HG02970 (cell line): ENCODE data around the gene ORAI2.
"Not testable (repeated sequence)": the region's sequence is repeated elsewhere in the genome, so short reads cannot be mapped to it uniquely, and the experiment has no call there.

Experiments used
- ATAC-seq: cut with Tn5 transposase; IDR thresholded peaks from one replicate; pipeline ENCODE4 v1.9.1; 2021; ENCODE audit warnings: mild to moderate bottlenecking, moderate library complexity, moderate number of reproducible peaks; ENCODE audit not compliant: unreplicated experiment, low FRiP score

ORAI2 gene

DNA sequence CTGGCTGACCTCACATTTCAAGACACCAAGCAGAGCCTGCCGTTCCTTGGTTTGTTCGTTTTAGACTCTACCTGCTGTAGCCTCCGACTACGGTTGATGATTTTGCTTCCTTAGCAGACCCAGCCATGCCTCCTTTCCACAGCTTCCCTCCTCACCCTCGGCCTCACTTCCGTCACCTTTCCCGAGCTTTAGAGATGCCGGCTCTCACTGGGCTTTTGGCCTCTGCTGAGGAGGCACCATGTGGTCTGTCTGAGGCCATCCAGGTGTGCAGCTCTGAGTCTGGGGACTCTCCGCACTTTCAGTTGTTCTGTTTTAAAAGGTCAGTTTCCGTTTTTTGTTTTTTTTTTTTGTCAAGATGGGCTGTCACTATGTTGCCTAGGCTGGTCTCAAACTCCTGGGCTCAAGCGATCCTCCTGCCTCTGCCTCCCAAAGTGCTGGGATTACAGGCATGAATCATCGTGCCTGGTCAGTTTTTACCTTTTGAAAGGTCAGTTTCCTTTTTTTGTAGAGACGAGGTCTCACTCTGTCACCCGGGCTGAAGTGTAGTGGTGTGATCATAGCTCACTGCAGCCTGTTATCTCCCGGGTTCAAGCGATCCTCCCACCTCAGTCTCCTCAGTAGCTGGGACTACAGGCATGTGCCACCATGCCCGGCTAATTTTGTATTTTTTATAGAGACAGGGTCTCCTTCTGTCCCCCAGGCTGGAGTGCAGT is 11.7 kb downstream of the ORAI2 start:
- no peak for ATAC-seq

GRCh38 chr7:102445674-102446071 is 12.3 kb downstream of the ORAI2 start:
- ATAC-seq, result no peak

GRCh38 chr7:102446387-102447156 is 13.2 kb downstream of the ORAI2 start:
- ATAC-seq, result no peak

GRCh38 chr7:102447311-102447710 is 13.9 kb downstream of the ORAI2 start:
- ATAC-seq, result no peak

DNA sequence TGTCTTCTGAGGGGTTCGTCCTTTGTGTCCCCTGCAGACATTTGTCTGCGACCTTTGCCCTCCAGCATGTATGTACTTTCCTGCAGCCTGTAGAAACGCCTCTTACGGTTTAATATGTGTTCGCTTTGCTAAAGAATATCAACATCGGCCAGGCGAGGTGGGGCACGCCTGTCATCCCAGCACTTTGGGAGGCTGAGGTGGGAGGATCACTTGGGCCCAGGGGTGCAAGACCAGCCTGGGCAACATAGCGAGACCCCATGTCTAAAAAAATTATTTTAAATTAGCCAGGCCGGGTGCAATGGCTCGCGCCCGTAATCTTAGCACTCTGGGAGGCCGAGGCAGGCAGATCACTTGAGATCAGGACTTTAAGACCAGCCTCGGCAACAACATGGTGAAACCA is 15.8 kb downstream of the ORAI2 start:
- no peak for ATAC-seq

DNA sequence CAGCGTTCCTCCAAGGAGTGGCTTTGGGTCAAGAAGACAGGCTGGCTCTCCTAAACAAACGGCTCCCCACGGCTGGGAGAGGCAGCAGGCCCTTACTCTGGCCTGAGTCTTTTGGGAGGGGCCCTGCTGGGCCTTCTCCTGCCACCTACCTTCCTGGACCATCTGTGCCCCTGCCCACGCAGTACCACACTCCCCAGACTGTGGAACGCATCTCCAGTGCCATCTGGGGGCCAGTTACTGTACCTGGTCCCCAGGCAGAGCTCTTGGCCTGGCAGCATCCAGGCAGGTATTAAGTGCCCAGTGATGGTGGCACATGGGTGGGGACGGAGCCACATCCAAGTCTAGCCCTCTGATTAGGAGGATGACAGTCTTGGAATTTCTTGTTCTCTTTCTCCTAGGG is 16.9 kb downstream of the ORAI2 start:
- no peak for ATAC-seq

DNA sequence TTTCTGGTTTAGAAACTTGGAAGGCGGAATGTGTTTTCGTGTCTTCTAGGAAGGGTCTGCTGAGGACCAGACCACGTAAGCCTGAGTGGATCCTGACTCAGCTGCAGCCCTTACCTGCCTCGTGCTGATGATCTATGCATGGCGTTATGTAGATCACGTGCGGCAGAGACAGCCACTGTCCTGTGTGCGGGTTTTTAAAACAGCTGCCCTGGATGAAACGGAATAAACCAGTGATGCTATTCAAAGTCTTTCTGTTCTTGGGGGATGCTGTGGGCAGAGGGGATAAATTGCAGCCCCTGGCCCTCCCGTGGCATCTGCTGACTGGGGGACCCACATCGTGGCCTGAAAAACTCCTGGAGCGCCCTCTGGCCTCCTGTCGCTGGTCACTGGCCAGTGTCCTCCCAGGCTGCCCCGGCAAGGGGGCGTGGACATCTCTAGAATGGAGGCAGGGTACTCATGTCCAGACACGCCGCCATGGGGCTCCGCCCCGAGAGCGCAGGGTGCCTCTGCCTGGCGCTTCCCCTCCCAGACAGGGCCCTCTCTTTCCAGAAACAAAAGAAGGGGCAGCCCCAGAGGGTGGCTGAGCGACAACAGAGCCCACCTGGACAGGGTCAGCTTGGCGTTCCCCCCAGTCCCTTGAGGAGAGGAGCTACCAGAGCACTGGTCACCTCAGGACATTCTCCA is 18.1 kb downstream of the ORAI2 start:
- no peak for ATAC-seq

GRCh38 chr7:102452451-102452850 is 19.1 kb downstream of the ORAI2 start:
- no peak for ATAC-seq

GRCh38 chr7:102453319-102453718 is 19.9 kb downstream of the ORAI2 start:
- no peak for ATAC-seq

GRCh38 chr7:102454468-102454867 is 21.1 kb downstream of the ORAI2 start:
- ATAC-seq, result no peak

DNA sequence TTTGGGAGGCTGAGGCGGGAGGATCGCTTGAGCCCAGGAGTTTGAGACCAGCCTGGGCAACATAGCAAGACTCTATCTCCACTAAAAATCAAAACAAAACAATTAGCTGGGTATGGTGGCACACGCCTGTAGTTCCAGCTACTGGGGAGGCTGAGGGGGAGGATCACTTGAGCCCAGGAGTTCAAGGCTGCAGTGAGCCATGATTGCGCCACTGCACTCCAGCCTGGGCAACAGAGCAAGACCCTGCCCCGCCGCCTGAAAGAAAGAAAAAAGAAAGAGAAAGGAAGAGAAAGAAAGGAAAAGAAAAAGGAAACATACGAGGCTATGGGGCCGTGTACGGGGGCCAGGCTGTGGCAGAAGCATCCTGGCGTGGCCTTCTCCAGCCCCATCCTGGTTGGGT is 21.6 kb downstream of the ORAI2 start:
- not testable (repeated sequence) for ATAC-seq

- no peak for ATAC-seq
Observed at GRCh38 chr7:102455596-102455995, 22.2 kb downstream of the ORAI2 start.

- ATAC-seq, result no peak
Observed at GRCh38 chr7:102456327-102456726, 23.0 kb downstream of the ORAI2 start.

- no peak for ATAC-seq
Observed at GRCh38 chr7:102457352-102457924, 24.1 kb downstream of the ORAI2 start.

DNA sequence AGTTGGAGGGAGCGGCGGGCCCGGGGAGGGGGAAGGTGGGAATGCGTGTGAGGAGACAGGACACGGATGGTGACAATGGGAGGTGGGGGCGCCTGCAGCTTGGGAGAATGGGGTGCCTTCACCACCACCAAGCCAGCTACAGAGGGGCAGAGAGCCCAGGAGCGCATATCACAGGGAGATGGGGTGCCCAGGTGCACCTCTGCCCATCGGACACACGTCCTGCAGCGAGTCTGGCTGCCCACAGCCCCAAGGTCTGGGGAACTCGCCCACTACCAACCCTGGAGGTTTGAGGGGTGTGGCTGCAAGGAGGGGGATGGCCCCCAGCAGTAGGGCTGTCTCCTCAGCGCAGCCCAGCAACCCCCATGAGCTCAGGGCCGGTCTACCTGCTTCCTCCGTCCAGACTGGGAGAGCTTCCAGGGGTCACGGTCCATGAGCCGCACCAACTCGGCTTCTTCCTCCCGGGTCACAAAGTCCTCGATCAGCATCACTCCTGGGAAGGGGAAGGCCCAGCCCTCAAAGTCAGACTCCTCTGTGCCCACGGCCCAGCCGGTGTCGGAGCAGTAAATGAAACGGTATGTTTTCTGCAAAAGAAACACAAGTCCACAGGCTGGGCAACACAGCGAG is 26.0 kb downstream of the ORAI2 start:
- ATAC-seq, result no peak

DNA sequence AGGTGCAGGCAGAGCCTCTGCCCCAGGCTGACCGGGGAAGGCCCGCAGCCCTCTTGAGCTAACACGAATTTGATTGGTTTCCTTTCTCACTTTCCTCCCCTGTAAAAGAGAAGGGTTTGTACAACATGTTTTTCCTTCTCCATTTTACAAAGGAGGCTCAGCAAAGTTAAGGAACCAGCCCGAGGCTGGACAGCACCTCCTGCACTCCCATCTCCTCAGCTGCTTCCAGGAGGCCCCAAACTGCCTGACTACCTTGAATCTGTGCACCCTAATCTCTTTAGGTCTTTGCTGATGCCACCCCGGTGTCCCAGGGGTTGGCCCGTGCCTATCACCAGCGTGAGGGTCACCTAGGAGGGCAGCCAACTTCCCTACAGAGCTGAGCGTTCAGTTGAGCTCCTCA is 27.1 kb downstream of the ORAI2 start:
- ATAC-seq, result no peak

- no peak for ATAC-seq
Observed at GRCh38 chr7:102463841-102464576, 30.6 kb downstream of the ORAI2 start.

- peak; percentile 87 for ATAC-seq
Observed at GRCh38 chr7:102464577-102465280, 31.4 kb downstream of the ORAI2 start, which contains the start of the genes ALKBH4 and LRWD1. Gene ALKBH4, minus strand, starts transcription at chr7:102464863. Its CDS starts 27 bp downstream, at chr7:102464836. Gene LRWD1, plus strand, starts transcription at chr7:102464984. Its CDS starts 97 bp downstream, at chr7:102465081.

DNA sequence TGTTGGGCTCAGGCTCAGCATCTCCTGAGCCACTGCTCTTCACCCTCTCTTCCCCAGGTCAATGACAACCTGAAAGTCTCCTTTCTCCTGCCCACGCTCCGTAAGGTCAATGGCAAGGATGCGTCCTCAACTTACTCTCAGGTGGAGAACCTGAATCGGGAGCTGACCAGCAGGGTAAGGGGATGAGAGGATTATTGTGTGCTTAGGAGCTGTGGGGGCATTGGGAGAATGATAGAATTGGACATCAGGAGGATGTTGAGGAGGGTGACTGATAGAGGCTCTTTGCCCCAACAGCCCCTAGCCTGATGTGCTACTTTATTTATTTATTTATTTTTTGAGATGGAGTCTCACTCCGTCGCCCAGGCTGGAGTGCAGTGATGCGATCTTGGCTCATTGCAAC is 32.7 kb downstream of the ORAI2 start:
- no peak for ATAC-seq
